Measurements from ENCODE around the gene RHBDD1. TPM values are rescaled to one million over a fixed set of nuclear protein-coding genes. Genes with fewer than 3 reads are reported as not detected.

Gene RHBDD1
- polyA plus RNA-seq, 1 of the 3 experiments (the other 2 are of a cell fraction): 10.3 TPM

- no peak overlapping the region for H3K4me2 ChIP-seq
- no peak overlapping the region for H3K9ac ChIP-seq
- peaks cover 3% of the 10 kb centered on the region for H3F3A ChIP-seq (replicated peaks; ENCODE audit: insufficient read depth)
- H3K4me1 ChIP-seq (ENCODE audit: control insufficient read depth in 1 of 2, insufficient read depth in 2 of 2, low read depth in 1 of 2, low read length in 1 of 2): no peaks in the 10 kb centered on the region; a peak in 1 of 4 replicates
- H3K36me3 ChIP-seq (replicated peaks in 1 of 2; ENCODE audit: control insufficient read depth in 1 of 2, insufficient read depth in 2 of 2, low read length in 1 of 2): no peaks in the 10 kb centered on the region
- H4K20me1 ChIP-seq (ENCODE audit: insufficient read depth): no peaks in the 10 kb centered on the region
- H3K79me2 ChIP-seq (ENCODE audit: insufficient read depth): no peaks in the 10 kb centered on the region
- CTCF ChIA-PET: no interaction called here
- no peaks in the 10 kb centered on the region; the same call in 1 of the 2 replicates for H3K9me3 ChIP-seq
- POLR2A ChIA-PET: no interaction called here
- no peak overlapping the region for H3K27ac ChIP-seq (ENCODE audit: low read depth in 2 of 2, low read length in 1 of 2)
- no peak overlapping the region for H3K4me3 ChIP-seq (ENCODE audit: low read depth in 2 of 2, low read length in 1 of 2)
- WGBS (ENCODE audit: low lambda C conversion rate): 61% methylated on average over 2 of the region's 2 CpGs
- no peak overlapping the region for H2AFZ ChIP-seq (ENCODE audit: low read depth)
- no peak for TF ChIP-seq FOXJ3 (CRISPR knock-in tag; IDR thresholded peaks at IDR 0.05)
- no peak for TF ChIP-seq PBX3 (IDR thresholded peaks at IDR 0.05)
- no peak for TF ChIP-seq RCOR1 (IDR thresholded peaks at IDR 0.05; ENCODE audit: low read length)
- no peak for DNase-seq
- H3K27me3 ChIP-seq (ENCODE audit: insufficient read depth): no peaks in the 10 kb centered on the region
- H3K9me2 ChIP-seq: no peaks in the 10 kb centered on the region
Measured at GRCh38 chr2:226828191-226828590, 7.7 kb upstream of the RHBDD1 start.

GRCh38 chr2:226829721-226830631, 5.9 kb upstream of the RHBDD1 start:
- Histone ChIP-seq H3F3A (replicated peaks; ENCODE audit: insufficient read depth) (peaks cover 3% of the 10 kb centered on the region), H3K36me3 (replicated peaks in 1 of 2; ENCODE audit: control insufficient read depth in 1 of 2, insufficient read depth in 2 of 2, low read length in 1 of 2) (no peaks in the 10 kb centered on the region), H3K27me3 (ENCODE audit: insufficient read depth) (no peaks in the 10 kb centered on the region), H3K27ac (ENCODE audit: low read depth in 2 of 2, low read length in 1 of 2) (no peak overlapping the region), H3K9me3 (no peaks in the 10 kb centered on the region; the same call in 1 of the 2 replicates), H2AFZ (ENCODE audit: low read depth) (no peak overlapping the region), H3K4me3 (ENCODE audit: low read depth in 2 of 2, low read length in 1 of 2) (no peak overlapping the region), H3K79me2 (ENCODE audit: insufficient read depth) (no peaks in the 10 kb centered on the region), H3K4me1 (ENCODE audit: control insufficient read depth in 1 of 2, insufficient read depth in 2 of 2, low read depth in 1 of 2, low read length in 1 of 2) (no peaks in the 10 kb centered on the region; a peak in 1 of 4 replicates), H3K9me2 (no peaks in the 10 kb centered on the region), H4K20me1 (ENCODE audit: insufficient read depth) (no peaks in the 10 kb centered on the region), H3K9ac (no peak overlapping the region), H3K4me2 (no peak overlapping the region)
- TF ChIP-seq USF2 (IDR thresholded peaks at IDR 0.05; ENCODE audit: borderline replicate concordance, low read depth, low read length) (no peak), MEF2A (IDR thresholded peaks at IDR 0.05; ENCODE audit: borderline replicate concordance, low read depth) (no peak), RAD21 (IDR thresholded peaks at IDR 0.05; ENCODE audit: low read length) (no peak), REST (IDR thresholded peaks at IDR 0.05; ENCODE audit: low read depth, low read length) (no peak), JUND (IDR thresholded peaks at IDR 0.05) (no peak)
- ChIA-PET CTCF (interaction anchor here (1.7 kb wide), 1 partner anchor 27 kb away, joined by 5 read pairs; no protein-coding TSS in a partner anchor), POLR2A (no interaction called here)
- 92% methylated on average over 8 of the region's 8 CpGs for WGBS (ENCODE audit: low lambda C conversion rate)
- no peak for DNase-seq

Data from SK-N-SH (cell line).